Epithelial cell of proximal tubule (primary cell): Measurements from ENCODE around the gene GPBAR1. TPM values are rescaled to one million over a fixed set of nuclear protein-coding genes. Genes with fewer than 3 reads are reported as not detected.
A peak's percentile ranks its signal among the peaks of the same experiment; 100 is the strongest.

Experiments
- DNase-seq: peaks from one replicate; pipeline ENCODE4 v3.0.0-alpha.2; 2011; ENCODE audit warnings: low read depth
- H3K4me3 ChIP-seq: 2 replicates; pipeline ENCODE4 v1.5.1; 2011; ENCODE audit warnings: low read depth, mild to moderate bottlenecking, low read length
- CTCF ChIP-seq: conservative IDR thresholded peaks from 2 replicates; pipeline ENCODE4 v1.5.1; 2012; ENCODE audit warnings: low read depth, mild to moderate bottlenecking, low read length
- total RNA-seq: library from RNA; depleted of rRNA; stranded (reverse); fragments of >200 nt; gene quantifications from 2 replicates; pipeline ENCODE4 v1.2.3, GENCODE V29; 2015

Gene GPBAR1
- total RNA-seq, 1 donor from 2014 or later: 2.3 TPM

GRCh38 chr2:218293715-218294429, 33.1 kb downstream of the GPBAR1 start:
- TF ChIP-seq CTCF: no peak
- H3K4me3 ChIP-seq: no peak overlapping the region
- no peak for DNase-seq

GRCh38 chr2:218294430-218295022, 33.7 kb downstream of the GPBAR1 start:
- H3K4me3 ChIP-seq: no peak overlapping the region
- TF ChIP-seq CTCF: no peak
- DNase-seq: no peak

GRCh38 chr2:218295029-218295428, 34.2 kb downstream of the GPBAR1 start:
- H3K4me3 ChIP-seq: no peak overlapping the region
- no peak for DNase-seq
- TF ChIP-seq CTCF: no peak

GRCh38 chr2:218296200-218296599, 35.4 kb downstream of the GPBAR1 start:
- H3K4me3 ChIP-seq: no peak overlapping the region
- TF ChIP-seq CTCF: no peak
- no peak for DNase-seq

GRCh38 chr2:218296847-218297246, 36.0 kb downstream of the GPBAR1 start:
- no peak overlapping the region for H3K4me3 ChIP-seq
- no peak for DNase-seq
- peak; percentile 7 for TF ChIP-seq CTCF

- no peak overlapping the region for H3K4me3 ChIP-seq
- DNase-seq: no peak
- no peak for TF ChIP-seq CTCF
Observed at GRCh38 chr2:218298314-218298875, 37.6 kb downstream of the GPBAR1 start.
